Measurements from ENCODE around the gene IL17RD.

Gene IL17RD

GRCh38 chr3:57064001-57064400, 101.2 kb downstream of the IL17RD start:
- DNase-seq = no peak

- DNase-seq = no peak
Observed at GRCh38 chr3:57063032-57063431, 102.1 kb downstream of the IL17RD start.

DNA sequence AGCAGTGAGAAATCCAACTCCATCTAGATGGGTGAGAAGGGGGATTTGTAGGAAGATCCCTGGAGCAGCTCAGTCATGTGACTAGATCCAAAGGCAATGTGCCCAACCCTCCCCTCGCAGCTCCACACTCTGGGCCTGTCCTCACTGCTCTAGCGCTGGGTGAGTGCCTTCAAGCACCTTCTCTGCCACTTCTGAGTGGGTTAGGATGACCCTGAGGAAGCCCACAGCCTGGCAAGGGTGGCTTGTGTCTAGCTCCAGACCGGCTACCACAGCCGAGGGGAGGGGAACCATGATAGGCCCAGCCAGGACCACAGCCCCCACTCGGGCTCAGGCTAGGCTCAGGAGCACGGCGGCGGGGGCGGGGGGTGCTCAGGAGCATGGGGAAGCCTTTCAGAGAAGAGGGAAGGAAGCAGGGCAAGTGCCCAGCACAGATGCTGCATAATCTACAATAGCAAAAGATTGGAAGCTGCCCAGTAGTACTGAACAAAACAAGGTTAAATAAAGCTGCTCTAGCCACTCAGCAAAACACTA, 103.0 kb downstream of the IL17RD start:
- no peak for DNase-seq

- DNase-seq = no peak
Observed at GRCh38 chr3:57061556-57061955, 103.6 kb downstream of the IL17RD start.

GRCh38 chr3:57060089-57060821, 104.9 kb downstream of the IL17RD start, which contains the start of gene SPATA12:
Gene SPATA12, plus strand, starts transcription at chr3:57060664. Its CDS starts 13,031 bp downstream, at chr3:57073695.
- no peak for DNase-seq

DNA sequence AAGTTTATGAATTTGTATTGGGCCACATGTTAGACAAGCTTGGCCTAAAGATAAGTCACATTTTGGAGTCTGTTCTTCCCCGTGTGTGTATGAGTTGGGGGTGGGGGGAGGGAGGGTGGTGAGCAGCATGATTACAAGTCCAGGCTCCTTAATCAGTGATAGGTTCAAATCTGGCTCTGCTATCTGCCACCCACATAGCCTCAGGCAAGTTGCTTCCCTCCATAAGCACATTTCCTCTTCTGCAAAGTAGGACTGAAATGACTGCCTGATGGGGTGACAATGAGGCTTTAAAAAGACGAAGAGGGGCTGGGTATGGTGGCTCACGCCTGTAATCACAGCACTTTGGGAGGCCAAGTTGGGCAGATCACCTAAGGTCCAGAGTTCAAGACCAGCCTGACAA, 105.7 kb downstream of the IL17RD start:
- DNase-seq = no peak

GRCh38 chr3:57057351-57057750, 107.8 kb downstream of the IL17RD start:
- no peak for DNase-seq

DNA sequence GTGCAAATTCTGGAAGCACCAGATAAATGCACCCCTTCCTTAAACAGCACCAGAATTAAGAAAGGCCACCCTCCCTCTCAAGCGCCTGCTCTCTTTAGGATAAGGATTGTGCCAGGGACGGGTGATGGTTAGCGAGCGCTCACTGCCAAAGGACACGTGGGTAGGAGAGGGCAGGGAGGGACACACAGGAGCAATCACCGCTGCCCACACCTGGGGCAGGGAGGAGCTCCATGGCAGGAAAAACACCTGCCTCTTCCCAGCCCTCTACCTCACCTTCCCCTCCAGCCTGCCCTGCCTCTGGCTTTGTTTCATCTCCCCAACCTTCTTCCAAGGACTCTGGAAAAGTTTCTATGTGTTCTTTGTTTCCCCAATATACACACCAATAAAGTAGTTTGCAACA, 112.0 kb downstream of the IL17RD start:
- DNase-seq = no peak

- DNase-seq = no peak
Observed at GRCh38 chr3:57052662-57053061, 112.5 kb downstream of the IL17RD start.

DNA sequence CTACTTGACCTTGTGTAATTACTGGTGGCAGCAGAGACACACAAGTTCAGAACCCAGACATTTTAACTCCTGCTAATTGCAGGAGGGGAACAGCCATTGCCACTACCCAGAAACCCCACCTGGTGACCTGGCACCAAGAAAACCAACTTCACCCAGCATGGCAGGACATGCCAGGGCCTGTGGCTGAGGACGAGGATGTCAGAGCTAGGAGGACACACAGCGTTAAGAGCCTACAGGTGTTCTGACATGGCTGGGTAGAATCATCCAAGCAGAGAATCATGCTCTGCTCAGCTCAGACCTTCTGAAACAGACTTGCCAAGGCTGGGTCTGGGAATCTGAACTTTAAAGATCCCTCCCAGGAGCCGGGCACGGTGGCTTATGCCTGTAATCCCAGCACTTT, 116.4 kb downstream of the IL17RD start:
- no peak for DNase-seq

- DNase-seq = peak; percentile 78
Observed at GRCh38 chr3:57048052-57048671, 117.0 kb downstream of the IL17RD start.

DNA sequence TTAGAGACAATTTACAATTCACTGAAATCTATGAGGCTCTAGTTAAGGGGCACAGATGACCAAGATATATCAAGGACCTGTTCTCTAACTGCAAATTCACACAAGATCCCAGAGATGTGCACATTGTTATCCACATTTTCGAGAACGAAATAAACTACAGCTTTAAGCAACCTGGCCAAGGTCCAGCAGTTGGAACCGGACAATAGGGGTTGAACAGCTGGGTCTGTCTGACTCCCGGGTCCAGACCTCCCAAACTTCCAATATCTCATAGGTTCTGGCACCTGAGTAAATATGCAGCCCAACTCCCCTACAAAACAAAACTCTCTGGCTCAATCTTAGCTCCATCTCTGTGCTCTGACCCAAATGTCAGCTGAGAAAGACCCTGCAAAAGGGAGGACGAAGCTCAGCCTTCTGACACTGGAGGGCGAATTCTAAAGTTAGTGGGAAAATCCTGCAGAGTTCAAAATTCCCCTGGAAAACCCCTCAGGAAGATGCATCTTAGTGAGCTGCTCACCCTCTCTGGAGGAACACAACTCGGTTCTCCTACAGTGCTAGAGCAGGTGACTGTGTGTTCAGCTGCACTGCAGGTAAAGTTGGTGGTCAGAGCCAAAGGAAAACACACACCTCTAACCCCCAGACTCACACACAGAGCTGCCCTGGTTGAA, 118.9 kb downstream of the IL17RD start:
- peak; percentile 47 for DNase-seq

DNA sequence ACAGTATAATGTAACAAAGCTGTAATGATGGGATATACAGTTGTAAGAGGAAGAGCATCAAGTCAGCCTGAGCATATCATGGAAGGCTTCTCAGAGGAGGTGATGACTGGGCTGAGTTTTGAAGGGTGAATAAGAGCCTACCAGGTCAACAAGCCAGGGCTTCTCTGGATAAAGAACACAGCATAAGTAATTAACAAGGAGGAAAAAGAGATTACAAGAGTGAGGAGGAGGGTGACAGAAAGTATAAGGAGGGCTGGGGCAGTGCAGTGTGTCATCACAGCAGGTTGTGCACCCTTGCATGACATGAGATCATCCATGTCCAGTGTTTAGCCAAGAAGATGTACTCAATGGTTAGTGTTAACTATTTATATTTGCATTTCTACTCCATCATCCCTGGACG, 121.6 kb downstream of the IL17RD start:
- no peak for DNase-seq

- no peak for DNase-seq
Observed at GRCh38 chr3:57041674-57042073, 123.5 kb downstream of the IL17RD start.

All from left hindlimb (tissue), 1 donor.